ENCODE data around the gene CDT1.

The CDT1 gene

GRCh38 chr16:88792668-88793250, 10.8 kb upstream of the CDT1 start:
- Histone ChIP-seq H3K27me3 (ENCODE audit: insufficient read depth, poor library complexity, severe bottlenecking) (peaks cover 4% of the 10 kb centered on the region), H3K9me3 (ENCODE audit: severe bottlenecking) (no peaks in the 10 kb centered on the region), H3K4me3 (ENCODE audit: severe bottlenecking) (no peak overlapping the region), H3K27ac (ENCODE audit: poor library complexity, severe bottlenecking) (no peak overlapping the region), H3K36me3 (ENCODE audit: low read depth) (no peaks in the 10 kb centered on the region), H3K4me1 (ENCODE audit: insufficient read depth, poor library complexity, severe bottlenecking) (no peaks in the 10 kb centered on the region)
- no peak for TF ChIP-seq CTCF (IDR thresholded peaks at IDR 0.05; ENCODE audit: poor library complexity, severe bottlenecking)
- ATAC-seq (ENCODE audit: low read depth) (0 out of 3 replicates have a peak, but pooled peaks have one; percentile 5), DNase-seq (ENCODE audit: low spot score) (peak; percentile 56)

- no peak overlapping the region for H3K27ac ChIP-seq (ENCODE audit: poor library complexity, severe bottlenecking)
- ATAC-seq (ENCODE audit: low read depth), result no peak
These were observed 10.2 kb upstream of the CDT1 start for GRCh38 chr16:88793251-88793954.

GRCh38 chr16:88796278-88796677, 7.3 kb upstream of the CDT1 start:
- no peak for ATAC-seq (ENCODE audit: low read depth)
- no peak for TF ChIP-seq CTCF (IDR thresholded peaks at IDR 0.05; ENCODE audit: poor library complexity, severe bottlenecking)
- Histone ChIP-seq H3K27ac (ENCODE audit: poor library complexity, severe bottlenecking) (no peak overlapping the region), H3K4me3 (ENCODE audit: severe bottlenecking) (no peak overlapping the region), H3K36me3 (ENCODE audit: low read depth) (no peaks in the 10 kb centered on the region), H3K4me1 (ENCODE audit: insufficient read depth, poor library complexity, severe bottlenecking) (no peaks in the 10 kb centered on the region), H3K9me3 (ENCODE audit: severe bottlenecking) (no peaks in the 10 kb centered on the region), H3K27me3 (ENCODE audit: insufficient read depth, poor library complexity, severe bottlenecking) (peaks cover 4% of the 10 kb centered on the region)
- DNase-seq (ENCODE audit: low spot score), result no peak

More at GRCh38 chr16:88793251-88793954, 10.2 kb upstream of the CDT1 start:
- H3K4me3 ChIP-seq (ENCODE audit: severe bottlenecking), result no peak overlapping the region
- H3K9me3 ChIP-seq (ENCODE audit: severe bottlenecking), result no peaks in the 10 kb centered on the region
- DNase-seq (ENCODE audit: low spot score), result peak; percentile 45
- peaks cover 4% of the 10 kb centered on the region for H3K27me3 ChIP-seq (ENCODE audit: insufficient read depth, poor library complexity, severe bottlenecking)
- no peak for TF ChIP-seq CTCF (IDR thresholded peaks at IDR 0.05; ENCODE audit: poor library complexity, severe bottlenecking)
- H3K4me1 ChIP-seq (ENCODE audit: insufficient read depth, poor library complexity, severe bottlenecking), result no peaks in the 10 kb centered on the region
- H3K36me3 ChIP-seq (ENCODE audit: low read depth), result no peaks in the 10 kb centered on the region

- H3K9me3 ChIP-seq (ENCODE audit: severe bottlenecking), result no peaks in the 10 kb centered on the region
- ATAC-seq (ENCODE audit: low read depth) (no peak), DNase-seq (ENCODE audit: low spot score) (no peak)
- no peak overlapping the region for H3K4me3 ChIP-seq (ENCODE audit: severe bottlenecking)
- no peak for TF ChIP-seq CTCF (IDR thresholded peaks at IDR 0.05; ENCODE audit: poor library complexity, severe bottlenecking)
- H3K27me3 ChIP-seq (ENCODE audit: insufficient read depth, poor library complexity, severe bottlenecking), result no peaks in the 10 kb centered on the region
- H3K36me3 ChIP-seq (ENCODE audit: low read depth), result no peaks in the 10 kb centered on the region
- no peaks in the 10 kb centered on the region for H3K4me1 ChIP-seq (ENCODE audit: insufficient read depth, poor library complexity, severe bottlenecking)
- no peak overlapping the region for H3K27ac ChIP-seq (ENCODE audit: poor library complexity, severe bottlenecking)
These were observed 5.5 kb upstream of the CDT1 start for GRCh38 chr16:88798073-88798472.

Data from RWPE2 (cell line).